PC-9 (cell line): Measurements from ENCODE around the gene ACTN1. TPM values are rescaled to one million over a fixed set of nuclear protein-coding genes. Genes with fewer than 3 reads are reported as not detected.

ENCODE experiments used
- BruUV-seq: library from RNA; stranded (reverse); fragments of 400-500 nt; replicated peaks from 2 replicates; lab custom pipeline; 2021; lab: Mats Ljungman, UMichigan
- CTCF ChIA-PET: fragments of 300-600 bp; sonication (Branson Sonifier 250); formaldehyde crosslinking; loops from one replicate; lab custom pipeline; 2022; ENCODE audit warnings: antibody characterized with exemption; lab: Charles Lee
- POLR2A ChIA-PET: fragments of 300-600 bp; sonication (Branson Sonifier 250); formaldehyde crosslinking; loops from one replicate; lab custom pipeline; 2022; ENCODE audit warnings: antibody characterized with exemption; ENCODE audit not compliant: unreplicated experiment; lab: Charles Lee
- DNase-seq, 2 experiments: peaks; one replicate each; pipeline versions ENCODE4 v3.0.0 to v3.0.0-alpha.2; 2015 to 2022; ENCODE audit warnings: mixed read lengths in 1 of 2
- H2AFZ ChIP-seq: fragments of 200-600 bp; sonication (generic); 2 replicates; pipeline ENCODE4 v1.8.1; 2017; ENCODE audit warnings: antibody characterized with exemption
- H3F3A ChIP-seq: fragments of 200-600 bp; sonication (generic); 2 replicates; pipeline ENCODE4 v1.8.1; 2017; ENCODE audit warnings: antibody characterized with exemption, mild to moderate bottlenecking, low read depth; ENCODE audit not compliant: insufficient read depth
- H3K27ac ChIP-seq: fragments of 200-600 bp; sonication (generic); 2 replicates; pipeline ENCODE4 v1.6.1; 2016; ENCODE audit warnings: mixed run types
- H3K27me3 ChIP-seq: fragments of 200-600 bp; sonication (generic); 2 replicates; pipeline ENCODE4 v1.6.1; 2016; ENCODE audit warnings: low read depth, mixed run types; ENCODE audit not compliant: insufficient read depth
- H3K36me3 ChIP-seq: fragments of 200-600 bp; sonication (generic); 2 replicates; pipeline ENCODE4 v1.6.1; 2016; ENCODE audit warnings: low read depth, mixed run types
- H3K4me1 ChIP-seq: fragments of 200-600 bp; sonication (generic); replicated peaks from 2 replicates; pipeline ENCODE4 v1.6.1; 2016; ENCODE audit warnings: mixed run types; ENCODE audit not compliant: insufficient read depth
- H3K4me2 ChIP-seq: fragments of 200-600 bp; sonication (generic); 2 replicates; pipeline ENCODE4 v1.6.1; 2017; ENCODE audit warnings: mixed run types
- H3K4me3 ChIP-seq: fragments of 200-600 bp; sonication (generic); 2 replicates; pipeline ENCODE4 v1.6.1; 2016; ENCODE audit warnings: mixed run types
- H3K79me2 ChIP-seq: fragments of 200-600 bp; sonication (generic); 2 replicates; pipeline ENCODE4 v1.6.1; 2017; ENCODE audit warnings: low read depth, mixed run types
- H3K9me2 ChIP-seq: fragments of 200-600 bp; sonication (generic); 2 replicates; pipeline ENCODE4 v1.8.1; 2017; ENCODE audit warnings: mild to moderate bottlenecking; ENCODE audit not compliant: insufficient read depth
- H3K9me3 ChIP-seq: fragments of 200-600 bp; sonication (generic); 2 replicates; pipeline ENCODE4 v1.8.1; 2016; ENCODE audit warnings: low read depth; ENCODE audit not compliant: insufficient read depth
- H4K20me1 ChIP-seq: fragments of 200-600 bp; sonication (generic); 2 replicates; pipeline ENCODE4 v1.8.1; 2017; ENCODE audit not compliant: insufficient read depth
- CTCF ChIP-seq: fragments of 200-600 bp; sonication (generic); conservative IDR thresholded peaks from 2 replicates; pipeline ENCODE4 v1.6.1; 2017; ENCODE audit warnings: mixed run types, antibody characterized with exemption, mild to moderate bottlenecking, moderate library complexity
- EZH2 ChIP-seq: fragments of 200-600 bp; sonication (generic); IDR thresholded peaks from 2 replicates; pipeline ENCODE4 v1.8.0; 2017; ENCODE audit warnings: antibody characterized with exemption, low read depth
- intact Hi-C: fragments of 100-400 bp; cut with micrococcal nuclease; formaldehyde crosslinking; loops from one replicate; pipeline ENCODE4 v1.10.0; 2022; ENCODE audit not compliant: unreplicated experiment
- total RNA-seq: library from RNA; stranded (reverse); gene quantifications from 2 replicates; pipeline ENCODE4 v1.2.3, GENCODE V29; 2021

The ACTN1 gene
- total RNA-seq, 1 experiment from 2014 or later: 314 TPM

GRCh38 chr14:68927956-68928675 is 51.0 kb downstream of the ACTN1 start:
- CTCF ChIA-PET: no interaction called here
- POLR2A ChIA-PET: no interaction called here
- no TSS peak for BruUV-seq
- Histone ChIP-seq H3K27me3 (no peaks in the 10 kb centered on the region), H3K4me3 (no peak overlapping the region), H3F3A (peaks cover 62% of the 10 kb centered on the region; the same call in 1 of the 2 replicates), H4K20me1 (peaks cover 39% of the 10 kb centered on the region), H2AFZ (no peak overlapping the region), H3K4me2 (no peak overlapping the region), H3K9me3 (peaks cover 5% of the 10 kb centered on the region; the same call in 1 of the 2 replicates), H3K79me2 (peaks cover 100% of the 10 kb centered on the region), H3K27ac (no peak overlapping the region), H3K4me1 (peaks cover 33% of the 10 kb centered on the region), H3K36me3 (peaks cover 51% of the 10 kb centered on the region), H3K9me2 (no peaks in the 10 kb centered on the region)
- no peak for DNase-seq
- TF ChIP-seq CTCF (no peak), EZH2 (no peak)
- intact Hi-C loops: no loop called here

- peaks cover 36% of the 10 kb centered on the region for H4K20me1 ChIP-seq
- H3K27me3 ChIP-seq: no peaks in the 10 kb centered on the region
- no peak overlapping the region for H3K27ac ChIP-seq
- peaks cover 41% of the 10 kb centered on the region for H3K4me1 ChIP-seq
- BruUV-seq: no TSS peak
- intact Hi-C loops: no loop called here
- TF ChIP-seq EZH2 (no peak), CTCF (no peak)
- no peak overlapping the region for H2AFZ ChIP-seq
- H3K4me3 ChIP-seq: no peak overlapping the region
- ChIA-PET POLR2A (no interaction called here), CTCF (interaction anchor here (3.3 kb wide), 1 partner anchor 13 kb away, joined by 19 read pairs; no protein-coding TSS in a partner anchor)
- peaks cover 67% of the 10 kb centered on the region; the same call in 1 of the 2 replicates for H3F3A ChIP-seq
- no peak for DNase-seq
- H3K79me2 ChIP-seq: peaks cover 100% of the 10 kb centered on the region
- no peaks in the 10 kb centered on the region for H3K9me2 ChIP-seq
- H3K9me3 ChIP-seq: peaks cover 5% of the 10 kb centered on the region; the same call in 1 of the 2 replicates
- H3K36me3 ChIP-seq: peaks cover 54% of the 10 kb centered on the region
- no peak overlapping the region for H3K4me2 ChIP-seq
These were observed 52.0 kb downstream of the ACTN1 start for GRCh38 chr14:68927089-68927488.

- BruUV-seq: no TSS peak
- peak overlapping the region; percentile 70 for H3K27ac ChIP-seq
- H3K9me3 ChIP-seq: peaks cover 5% of the 10 kb centered on the region; the same call in 1 of the 2 replicates
- H3K4me1 ChIP-seq: peaks cover 47% of the 10 kb centered on the region
- no peak overlapping the region for H3K4me3 ChIP-seq
- peaks cover 36% of the 10 kb centered on the region for H4K20me1 ChIP-seq
- H2AFZ ChIP-seq: no peak overlapping the region
- POLR2A ChIA-PET: interaction anchor here (0.7 kb wide), 1 partner anchor 13 kb away, joined by 3 read pairs; no protein-coding TSS in a partner anchor
- DNase-seq: no peak
- CTCF ChIA-PET: interaction anchor here (1.0 to 3.3 kb wide), 2 partner anchors 11 to 14 kb away, joined by 4 to 19 read pairs; no protein-coding TSS in a partner anchor
- TF ChIP-seq EZH2 (no peak), CTCF (peak; percentile 58)
- H3K79me2 ChIP-seq: peaks cover 100% of the 10 kb centered on the region
- H3K36me3 ChIP-seq: peaks cover 46% of the 10 kb centered on the region
- 0 out of 2 replicates have a peak overlapping the region, but pooled peaks have one; percentile 45 for H3K4me2 ChIP-seq
- H3F3A ChIP-seq: peaks cover 65% of the 10 kb centered on the region; the same call in 1 of the 2 replicates
- no peaks in the 10 kb centered on the region for H3K9me2 ChIP-seq
- intact Hi-C loops: no loop called here
- no peaks in the 10 kb centered on the region for H3K27me3 ChIP-seq
These were observed 52.9 kb downstream of the ACTN1 start for GRCh38 chr14:68926236-68926635.
